ENCODE results near the gene LDLRAD2. TPM values are rescaled to one million over a fixed set of nuclear protein-coding genes. Genes with fewer than 3 reads are reported as not detected.
"Not testable (repeated sequence)": the region's sequence is repeated elsewhere in the genome, so short reads cannot be mapped to it uniquely, and the experiment has no call there.

The LDLRAD2 gene
- polyA plus RNA-seq (ENCODE audit: insufficient read length in 4 of 4): 1 to 10 TPM; 3.6 to 5.5 (median 5.3) TPM

DNA sequence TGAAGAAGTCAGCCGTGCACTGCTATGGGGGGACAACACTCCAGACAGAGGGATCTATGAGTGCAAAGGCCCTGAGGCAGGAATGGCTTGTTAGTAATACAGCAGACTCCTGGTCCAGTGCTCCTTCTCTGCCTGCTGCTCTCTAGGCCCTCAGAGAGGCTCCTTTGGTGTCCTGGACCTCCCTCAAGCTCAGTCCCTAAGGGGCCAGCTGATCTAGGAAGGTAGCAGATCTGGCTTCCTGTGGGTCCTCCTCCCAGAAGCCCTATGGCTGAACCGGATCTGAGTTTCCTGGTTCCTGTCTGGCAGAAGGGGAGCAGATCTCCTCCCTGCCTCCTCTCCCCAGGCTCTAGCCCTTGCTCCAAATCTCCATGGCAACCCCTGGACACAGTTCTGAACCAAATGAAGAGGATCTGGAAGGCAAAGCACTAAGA lies at the start of gene LDLRAD2:
Gene LDLRAD2, plus strand, starts transcription at position 391 of the 431 bp plus-strand sequence. CDS start 187 bp downstream, outside the sequence.
- DNase-seq (ENCODE audit: low read depth in 4 of 4, low spot score in 3 of 4): no peak

DNA sequence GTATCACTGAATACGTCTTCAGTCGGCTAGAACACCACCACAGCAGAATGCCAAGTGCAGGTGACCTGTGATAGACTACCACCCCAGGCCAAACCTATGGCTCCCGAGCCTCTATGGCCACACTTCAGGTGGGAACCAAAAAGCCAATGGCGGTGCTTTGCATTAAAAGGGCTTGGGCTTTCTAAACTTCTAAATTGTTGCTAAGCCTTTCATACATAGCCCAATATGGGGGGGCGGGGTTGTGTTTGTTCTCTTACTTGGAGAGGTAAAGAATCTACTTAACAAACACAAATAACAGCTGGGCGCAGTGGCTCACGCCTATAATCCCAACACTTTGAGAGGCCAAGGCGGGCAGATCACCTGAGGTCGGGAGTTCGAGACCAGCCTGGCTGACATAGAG lies 48.8 kb upstream of the LDLRAD2 start:
- DNase-seq (ENCODE audit: low read depth in 4 of 4, low spot score in 3 of 4): no peak

DNA sequence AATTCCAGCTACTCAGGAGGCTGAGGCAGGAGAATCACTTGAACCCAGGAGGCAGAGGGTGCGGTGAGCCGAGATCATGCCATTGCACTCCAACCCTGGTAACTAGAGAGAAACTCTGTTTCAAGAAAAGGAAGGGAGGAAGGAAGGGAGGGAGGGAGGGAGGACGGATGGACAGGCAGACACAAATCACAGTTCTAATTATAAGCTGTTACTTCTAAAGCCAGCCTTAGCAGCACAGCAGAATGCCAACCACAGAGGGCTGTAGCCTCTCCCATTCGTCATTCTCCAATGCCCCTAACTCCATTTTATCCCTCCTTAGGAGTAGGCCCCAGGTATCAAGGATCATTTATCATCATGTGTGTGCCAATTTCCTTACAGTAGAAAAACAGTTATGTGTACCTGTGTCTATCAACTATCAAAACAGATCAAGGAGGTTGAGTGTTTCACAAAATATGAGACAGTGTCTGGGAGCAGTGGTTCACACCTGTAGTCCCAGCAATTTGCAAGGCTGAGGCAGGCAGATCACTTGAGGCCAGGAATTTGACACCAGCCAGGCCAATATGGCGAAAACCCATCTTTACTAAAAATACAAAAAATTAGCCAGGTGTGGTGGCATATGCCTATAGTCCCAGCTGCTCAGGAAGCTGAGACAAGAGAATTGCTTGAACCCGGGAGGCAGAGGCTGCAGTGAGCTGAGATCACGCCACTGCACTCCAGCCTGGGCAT lies 48.2 kb upstream of the LDLRAD2 start:
- no peak for DNase-seq (ENCODE audit: low read depth in 4 of 4, low spot score in 3 of 4)

GRCh38 chr1:21764615-21765423 lies 47.2 kb upstream of the LDLRAD2 start:
- DNase-seq (ENCODE audit: low read depth in 4 of 4, low spot score in 3 of 4): no peak

- no peak for DNase-seq (ENCODE audit: low read depth in 4 of 4, low spot score in 3 of 4)
Measured at GRCh38 chr1:21766210-21766609, 45.9 kb upstream of the LDLRAD2 start.

GRCh38 chr1:21767106-21767505 lies 45.0 kb upstream of the LDLRAD2 start:
- DNase-seq (ENCODE audit: low read depth in 4 of 4, low spot score in 3 of 4): not testable (repeated sequence)

GRCh38 chr1:21770201-21770600 lies 41.9 kb upstream of the LDLRAD2 start:
- DNase-seq (ENCODE audit: low read depth in 4 of 4, low spot score in 3 of 4): no peak

GRCh38 chr1:21770602-21771001 lies 41.5 kb upstream of the LDLRAD2 start:
- not testable (repeated sequence) for DNase-seq (ENCODE audit: low read depth in 4 of 4, low spot score in 3 of 4)

DNA sequence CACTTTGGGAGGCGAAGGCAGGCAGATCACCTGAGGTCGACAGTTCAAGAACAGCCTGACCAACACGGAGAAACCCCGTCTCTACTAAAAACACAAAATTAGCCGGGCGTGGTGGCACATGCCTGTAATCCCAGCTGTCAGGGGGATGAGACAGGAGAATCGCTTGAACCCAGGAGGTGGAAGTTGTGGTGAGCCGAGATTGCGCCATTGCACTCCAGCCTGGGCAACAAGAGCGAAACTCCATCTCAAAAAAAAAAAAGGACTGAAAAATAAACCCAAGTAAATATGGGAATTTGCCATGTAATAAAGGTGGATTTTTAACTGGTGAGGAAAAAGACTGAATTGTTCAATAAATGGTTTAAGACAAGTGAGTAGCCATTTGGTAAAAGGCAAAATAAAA lies 40.4 kb upstream of the LDLRAD2 start:
- DNase-seq (ENCODE audit: low read depth in 4 of 4, low spot score in 3 of 4): not testable (repeated sequence)

GRCh38 chr1:21773585-21773984 lies 38.5 kb upstream of the LDLRAD2 start:
- DNase-seq (ENCODE audit: low read depth in 4 of 4, low spot score in 3 of 4): no peak

DNA sequence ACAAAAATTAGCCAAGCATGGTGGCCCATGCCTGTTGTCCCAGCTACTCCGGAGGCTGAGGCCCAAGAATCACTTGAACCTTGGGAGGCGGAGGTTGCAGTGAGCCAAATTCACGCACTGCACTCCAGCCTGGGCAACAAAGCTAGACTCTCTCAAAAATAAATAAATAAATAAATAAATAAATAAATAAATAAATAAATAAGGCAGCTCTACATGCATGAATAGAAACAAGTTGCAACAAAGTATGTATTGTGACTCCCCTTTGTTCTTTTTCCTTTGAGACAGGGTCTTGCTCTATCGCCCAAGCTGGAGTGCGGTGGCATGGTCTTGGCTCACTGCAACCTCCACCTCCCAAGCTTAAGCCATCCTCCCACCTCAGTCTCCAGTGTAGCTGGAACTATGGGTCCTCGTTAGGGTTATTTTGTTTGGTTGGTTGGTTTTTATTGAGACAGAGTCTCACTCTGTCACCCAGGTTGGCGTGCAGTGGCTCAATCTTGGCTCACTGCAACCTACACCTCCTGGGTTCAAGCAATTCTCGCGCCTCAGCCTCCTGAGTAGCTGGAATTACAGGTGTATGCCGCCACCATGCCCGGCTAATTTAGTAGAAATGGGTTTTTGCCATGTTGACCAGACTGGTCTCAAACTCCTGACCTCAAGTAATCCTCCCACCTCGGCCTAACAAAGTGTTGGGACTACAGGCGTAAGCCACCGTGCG lies 37.1 kb upstream of the LDLRAD2 start:
- no peak for DNase-seq (ENCODE audit: low read depth in 4 of 4, low spot score in 3 of 4)

DNA sequence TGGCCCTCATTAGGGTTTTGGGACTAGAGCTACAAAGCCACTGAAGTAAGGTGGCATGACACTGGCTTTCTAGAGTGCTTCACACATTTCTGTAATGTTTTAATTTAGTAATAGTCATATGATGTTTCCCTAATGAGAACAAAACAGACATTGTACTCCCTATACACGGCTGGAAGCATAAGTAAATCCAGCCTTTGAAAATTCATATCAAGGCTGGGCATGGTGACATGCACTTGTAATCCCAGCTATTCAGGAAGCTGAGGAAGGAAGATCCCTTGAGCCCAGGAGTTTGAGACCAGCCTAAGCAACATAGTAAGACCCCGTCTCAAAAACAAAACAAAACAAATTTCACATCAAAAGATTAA lies 36.5 kb upstream of the LDLRAD2 start:
- DNase-seq (ENCODE audit: low read depth in 4 of 4, low spot score in 3 of 4): no peak

- no peak for DNase-seq (ENCODE audit: low read depth in 4 of 4, low spot score in 3 of 4)
Measured at GRCh38 chr1:21775985-21776562, 36.0 kb upstream of the LDLRAD2 start.

- not testable (repeated sequence) for DNase-seq (ENCODE audit: low read depth in 4 of 4, low spot score in 3 of 4)
Measured at GRCh38 chr1:21776925-21777324, 35.1 kb upstream of the LDLRAD2 start.

DNA sequence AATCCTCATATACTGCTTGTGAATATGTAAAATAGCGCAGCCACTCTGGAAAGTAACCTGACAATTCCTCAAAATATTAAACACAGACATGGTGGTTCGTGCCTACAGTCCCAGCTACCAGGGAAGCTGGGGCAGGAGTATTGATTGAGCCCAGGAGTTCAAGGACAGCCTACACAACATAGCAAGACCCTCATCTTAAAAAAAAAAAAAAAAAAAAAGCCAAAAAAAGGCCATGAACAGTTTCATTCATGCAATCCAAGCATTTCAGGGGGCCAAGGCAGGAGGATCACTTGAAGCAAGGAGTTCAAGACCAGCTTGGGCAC lies 33.7 kb upstream of the LDLRAD2 start:
- no peak for DNase-seq (ENCODE audit: low read depth in 4 of 4, low spot score in 3 of 4)

- no peak for DNase-seq (ENCODE audit: low read depth in 4 of 4, low spot score in 3 of 4)
Measured at GRCh38 chr1:21779613-21780521, 32.2 kb upstream of the LDLRAD2 start.

DNA sequence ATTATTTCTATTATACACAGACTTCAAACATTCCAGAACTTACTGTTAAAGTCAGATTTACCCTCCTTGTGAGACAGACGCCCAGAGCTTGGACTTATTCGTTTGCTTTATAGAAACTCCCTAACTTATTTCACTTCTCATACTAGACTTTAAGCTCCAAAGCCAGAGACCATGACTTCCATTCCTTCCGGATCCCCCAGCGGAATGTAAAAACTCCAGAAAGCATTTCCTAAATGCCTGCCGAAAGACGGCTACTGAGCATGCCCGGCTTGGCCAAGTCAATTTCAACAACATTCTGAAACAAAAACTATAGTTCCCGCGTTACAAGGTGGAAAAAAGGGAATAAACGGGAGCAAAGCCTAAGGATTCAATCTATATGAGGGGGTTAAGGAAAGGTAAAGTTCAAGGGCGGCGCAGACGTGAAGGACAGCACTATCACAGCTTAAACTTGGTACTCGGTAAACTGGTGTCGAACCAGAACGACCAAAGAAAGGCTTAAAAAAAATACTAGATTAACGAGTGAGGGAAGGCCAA lies 30.2 kb upstream of the LDLRAD2 start:
- peak in 2 of 4 donors; percentile 23 to 32 for DNase-seq (ENCODE audit: low read depth in 4 of 4, low spot score in 3 of 4)

DNA sequence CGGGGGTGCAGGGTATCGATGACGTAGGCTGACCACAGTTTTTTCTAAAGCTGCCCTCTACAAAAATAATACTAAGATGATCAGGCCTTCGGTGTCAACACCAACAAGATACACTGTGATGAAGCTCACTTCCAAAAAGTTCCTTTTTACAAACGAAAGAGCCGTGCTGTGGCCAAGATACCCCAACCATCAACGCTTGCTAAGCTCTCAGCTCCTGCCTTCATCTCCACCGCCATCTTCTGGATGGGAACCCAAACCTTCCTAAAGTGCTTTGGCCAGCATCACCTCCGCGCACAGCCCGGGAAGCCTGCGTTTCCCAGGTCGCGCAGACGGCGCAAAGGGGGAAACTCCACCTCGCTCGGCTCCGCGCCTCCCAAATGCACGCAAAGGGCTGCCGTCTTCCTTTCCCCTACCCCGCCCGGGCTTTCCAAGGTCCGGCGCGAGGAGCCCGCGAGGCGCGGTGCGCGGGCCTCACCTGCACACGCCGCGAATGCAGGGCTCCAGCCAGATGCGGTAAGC lies 29.7 kb upstream of the LDLRAD2 start:
- DNase-seq (ENCODE audit: low read depth in 4 of 4, low spot score in 3 of 4): peak in 3 of 4 donors; percentile 22 to 41 (median 31)

Data from right renal pelvis (tissue), 4 donors.